ENCODE data around the gene SUSD1. TPM values are rescaled to one million over a fixed set of nuclear protein-coding genes. Genes with fewer than 3 reads are reported as not detected.

The SUSD1 gene
- total RNA-seq, 2 donors from 2014 or later: 13.1 to 24.0 TPM

- no peak for TF ChIP-seq CTCF (IDR thresholded peaks at IDR 0.05)
- DNase-seq (ENCODE audit: low spot score) (no peak), ATAC-seq (ENCODE audit: insufficient number of reproducible peaks, low FRiP score, low read depth) (no peak)
- Histone ChIP-seq H3K4me1 (ENCODE audit: control insufficient read depth in 1 of 2, low read depth in 2 of 2) (no peaks in the 10 kb centered on the region), H3K36me3 (no peaks in the 10 kb centered on the region), H3K4me3 (no peak overlapping the region), H3K27ac (no peak overlapping the region), H3K27me3 (replicated peaks; ENCODE audit: insufficient read depth) (no peaks in the 10 kb centered on the region), H3K9me3 (no peaks in the 10 kb centered on the region)
Observed at GRCh38 chr9:112157961-112158360, 17.1 kb downstream of the SUSD1 start.

GRCh38 chr9:112157087-112157486, 18.0 kb downstream of the SUSD1 start:
- ATAC-seq (ENCODE audit: insufficient number of reproducible peaks, low FRiP score, low read depth): no peak
- Histone ChIP-seq H3K9me3 (no peaks in the 10 kb centered on the region), H3K27me3 (replicated peaks; ENCODE audit: insufficient read depth) (no peaks in the 10 kb centered on the region), H3K4me3 (no peak overlapping the region), H3K36me3 (no peaks in the 10 kb centered on the region), H3K4me1 (ENCODE audit: control insufficient read depth in 1 of 2, low read depth in 2 of 2) (no peaks in the 10 kb centered on the region), H3K27ac (no peak overlapping the region)
- no peak for TF ChIP-seq CTCF (IDR thresholded peaks at IDR 0.05)
- DNase-seq (ENCODE audit: low spot score): no peak

- no peak for TF ChIP-seq CTCF (IDR thresholded peaks at IDR 0.05)
- Histone ChIP-seq H3K36me3 (no peaks in the 10 kb centered on the region), H3K27me3 (replicated peaks; ENCODE audit: insufficient read depth) (no peaks in the 10 kb centered on the region), H3K9me3 (no peaks in the 10 kb centered on the region), H3K27ac (no peak overlapping the region), H3K4me3 (no peak overlapping the region), H3K4me1 (ENCODE audit: control insufficient read depth in 1 of 2, low read depth in 2 of 2) (no peaks in the 10 kb centered on the region)
- no peak for ATAC-seq (ENCODE audit: insufficient number of reproducible peaks, low FRiP score, low read depth)
- no peak for DNase-seq (ENCODE audit: low spot score)
Observed at GRCh38 chr9:112149211-112149610, 25.9 kb downstream of the SUSD1 start.

- H3K27me3 ChIP-seq (replicated peaks; ENCODE audit: insufficient read depth): no peaks in the 10 kb centered on the region
- no peak overlapping the region for H3K27ac ChIP-seq
- H3K4me3 ChIP-seq: no peak overlapping the region
- no peak for DNase-seq (ENCODE audit: low spot score)
- ATAC-seq (ENCODE audit: insufficient number of reproducible peaks, low FRiP score, low read depth): no peak
- no peaks in the 10 kb centered on the region for H3K4me1 ChIP-seq (ENCODE audit: control insufficient read depth in 1 of 2, low read depth in 2 of 2)
- no peaks in the 10 kb centered on the region for H3K36me3 ChIP-seq
- H3K9me3 ChIP-seq: no peaks in the 10 kb centered on the region
- no peak for TF ChIP-seq CTCF (IDR thresholded peaks at IDR 0.05)
Observed at GRCh38 chr9:112145886-112146285, 29.2 kb downstream of the SUSD1 start.

GRCh38 chr9:112144807-112145206, 30.3 kb downstream of the SUSD1 start:
- H3K9me3 ChIP-seq: no peaks in the 10 kb centered on the region
- no peak for TF ChIP-seq CTCF (IDR thresholded peaks at IDR 0.05)
- H3K4me3 ChIP-seq: no peak overlapping the region
- no peaks in the 10 kb centered on the region for H3K4me1 ChIP-seq (ENCODE audit: control insufficient read depth in 1 of 2, low read depth in 2 of 2)
- DNase-seq (ENCODE audit: low spot score): no peak
- no peaks in the 10 kb centered on the region for H3K27me3 ChIP-seq (replicated peaks; ENCODE audit: insufficient read depth)
- ATAC-seq (ENCODE audit: insufficient number of reproducible peaks, low FRiP score, low read depth): no peak
- H3K27ac ChIP-seq: no peak overlapping the region
- H3K36me3 ChIP-seq: no peaks in the 10 kb centered on the region
